ENCODE results near the gene RGS1.

- TF ChIP-seq CTCF (conservative IDR thresholded peaks at IDR 0.05; ENCODE audit: low read depth in 2 of 2) (no peak), EZH2 (IDR thresholded peaks at IDR 0.05; ENCODE audit: low read depth, unreplicated experiment) (no peak), REST (IDR thresholded peaks at IDR 0.05; ENCODE audit: unreplicated experiment) (no peak), EZH2phosphoT487 (IDR thresholded peaks at IDR 0.05; ENCODE audit: unreplicated experiment) (no peak), POLR2AphosphoS5 (IDR thresholded peaks at IDR 0.05; ENCODE audit: low read depth) (no peak), CREB1 (CRISPR knock-in tag; IDR thresholded peaks at IDR 0.05; ENCODE audit: low read depth) (no peak), NANOG (IDR thresholded peaks at IDR 0.05; ENCODE audit: borderline replicate concordance) (no peak), ZNF331 (CRISPR knock-in tag; IDR thresholded peaks at IDR 0.05; ENCODE audit: low read depth) (no peak), JUNB (IDR thresholded peaks at IDR 0.05; ENCODE audit: unreplicated experiment) (no peak), ZNF114 (CRISPR knock-in tag; IDR thresholded peaks at IDR 0.05) (no peak), STAT1 (IDR thresholded peaks at IDR 0.05; ENCODE audit: unreplicated experiment) (no peak), ZNF462 (CRISPR knock-in tag; IDR thresholded peaks at IDR 0.05) (no peak)
These were observed 54.0 kb downstream of the RGS1 start for GRCh38 chr1:192629612-192630011.
